HCT116 (cell line): ENCODE data around the gene PPP1R12B. TPM values are rescaled to one million over a fixed set of nuclear protein-coding genes. Genes with fewer than 3 reads are reported as not detected.
"Not testable (repeated sequence)": the region's sequence is repeated elsewhere in the genome, so short reads cannot be mapped to it uniquely, and the experiment has no call there.

Source experiments
- ATAC-seq: fragments of 200-7000 bp; cut with Tn5 transposase; 2 replicates; pipeline ENCODE4 v1.9.1; 2020; ENCODE audit warnings: mild to moderate bottlenecking, moderate library complexity
- BruUV-seq: library from RNA; stranded (reverse); fragments of 400-500 nt; replicated peaks from 2 replicates; lab custom pipeline; 2021; lab: Mats Ljungman, UMichigan
- CTCF ChIA-PET: fragments of 300-600 bp; sonication (Branson Sonifier 250); formaldehyde crosslinking; loops from one replicate; lab custom pipeline; 2021; ENCODE audit warnings: antibody characterized with exemption; lab: Charles Lee
- POLR2A ChIA-PET: fragments of 300-600, 350-600 bp; sonication (Branson Sonifier 250); formaldehyde crosslinking; loops from one replicate; lab custom pipeline; 2021; ENCODE audit warnings: antibody characterized with exemption; lab: Charles Lee
- RAD21 ChIA-PET, 2 experiments: fragments of 300-600 bp; sonication (Branson Sonifier 250); formaldehyde crosslinking; loops; one replicate each; lab custom pipeline; 2023; ENCODE audit warnings: low total read pairs in 2 of 2; ENCODE audit not compliant: uncharacterized antibody in 2 of 2, unreplicated experiment in 2 of 2, low non-redundant PET in 1 of 2; lab: Charles Lee
- DNase-seq: peaks from one replicate; pipeline ENCODE4 v3.0.0-alpha.2; 2010; ENCODE audit warnings: low read depth, low spot score
- H2AFZ ChIP-seq: fragments of 200-600 bp; shearing (Covaris generic), sonication (generic); 2 replicates; pipeline ENCODE4 v1.6.1; 2017; ENCODE audit warnings: low read depth, mixed run types, mixed read lengths, antibody characterized with exemption, low read length; ENCODE audit not compliant: poor library complexity, severe bottlenecking
- H3K27ac ChIP-seq: 2 replicates; pipeline ENCODE4 v1.5.1; 2012; ENCODE audit warnings: low read depth, low read length
- H3K27me3 ChIP-seq: fragments of 200-600 bp; sonication (generic); 2 replicates; pipeline ENCODE4 v1.6.1; 2016; ENCODE audit warnings: mixed run types, low read length, mixed read lengths; ENCODE audit not compliant: insufficient read depth
- H3K36me3 ChIP-seq, 2 experiments: fragments of 200-500 bp in 1 of 2; fragments of 200-600 bp in 1 of 2; sonication (Bioruptor generic) in 1 of 2; sonication (generic) in 1 of 2; 2 replicates each; pipeline versions ENCODE4 v1.5.1 to v1.6.1; 2014 to 2016; ENCODE audit warnings: low read length in 2 of 2, inconsistent platforms in 1 of 2, mixed read lengths in 1 of 2, mixed run types in 1 of 2; ENCODE audit not compliant: insufficient read depth in 2 of 2, control insufficient read depth in 1 of 2
- H3K4me1 ChIP-seq, 2 experiments: fragments of 200-600 bp in 1 of 2; sonication (generic) in 1 of 2; 2 replicates each; pipeline versions ENCODE4 v1.5.1 to v1.6.1; 2012 to 2017; ENCODE audit warnings: low read length in 2 of 2, inconsistent platforms in 1 of 2, mild to moderate bottlenecking in 1 of 2, mixed read lengths in 1 of 2, mixed run types in 1 of 2, moderate library complexity in 1 of 2; ENCODE audit not compliant: insufficient read depth in 2 of 2, control insufficient read depth in 1 of 2
- H3K4me2 ChIP-seq: fragments of 200-600 bp; sonication (generic); 2 replicates; pipeline ENCODE4 v1.6.1; 2017; ENCODE audit warnings: mixed run types, low read length, mixed read lengths
- H3K4me3 ChIP-seq, 2 experiments: fragments of 200-600 bp in 1 of 2; sonication (generic) in 1 of 2; replicated peaks in 1 of 2; 2 replicates each; pipeline ENCODE4 v1.5.1; 2011 to 2016; ENCODE audit warnings: low read length in 2 of 2, control low read depth in 1 of 2, low read depth in 1 of 2, mild to moderate bottlenecking in 1 of 2, mixed read lengths in 1 of 2, mixed run types in 1 of 2
- H3K79me2 ChIP-seq: fragments of 200-600 bp; sonication (generic); 2 replicates; pipeline ENCODE4 v1.6.1; 2017; ENCODE audit warnings: mild to moderate bottlenecking, mixed run types, low read length, moderate library complexity, mixed read lengths; ENCODE audit not compliant: insufficient read depth
- H3K9ac ChIP-seq: fragments of 200-600 bp; sonication (generic); 2 replicates; pipeline ENCODE4 v1.6.1; 2016; ENCODE audit warnings: low read length, mixed read lengths
- H3K9me2 ChIP-seq: fragments of 200-600 bp; sonication (generic), shearing (Covaris generic); 2 replicates; pipeline ENCODE4 v1.6.1; 2017; ENCODE audit warnings: mixed run types, mild to moderate bottlenecking, moderate library complexity; ENCODE audit not compliant: insufficient read depth
- H3K9me3 ChIP-seq, 2 experiments: fragments of 200-500 bp in 1 of 2; fragments of 200-600 bp in 1 of 2; sonication (Bioruptor generic) in 1 of 2; sonication (generic) in 1 of 2; 2 replicates each; pipeline ENCODE4 v1.6.1; 2014 to 2017; ENCODE audit warnings: low read length in 2 of 2, mixed read lengths in 2 of 2, inconsistent platforms in 1 of 2, low read depth in 1 of 2, mild to moderate bottlenecking in 1 of 2, mixed run types in 1 of 2, moderate library complexity in 1 of 2; ENCODE audit not compliant: control insufficient read depth in 1 of 2, insufficient read depth in 1 of 2
- H4K20me1 ChIP-seq: fragments of 200-600 bp; sonication (generic), shearing (Covaris generic); 2 replicates; pipeline ENCODE4 v1.6.1; 2017; ENCODE audit warnings: mixed run types, mild to moderate bottlenecking, moderate library complexity; ENCODE audit not compliant: insufficient read depth
- CTCF ChIP-seq, 3 experiments: fragments of 200-600 bp in 1 of 3; sonication (generic) in 1 of 3; IDR thresholded peaks in 2 of 3; conservative IDR thresholded peaks in 1 of 3; 2 replicates each; pipeline ENCODE4 v1.5.1; 2012 to 2017; ENCODE audit warnings: low read depth in 2 of 3, low read length in 2 of 3, antibody characterized with exemption in 1 of 3, borderline replicate concordance in 1 of 3, control low read depth in 1 of 3, mild to moderate bottlenecking in 1 of 3, mixed read lengths in 1 of 3, mixed run types in 1 of 3, moderate library complexity in 1 of 3; ENCODE audit not compliant: insufficient read depth in 1 of 3
- EZH2 ChIP-seq: fragments of 200-600 bp; sonication (generic); IDR thresholded peaks from 2 replicates; pipeline ENCODE4 v1.6.1; 2017; ENCODE audit warnings: antibody characterized with exemption, mixed run types
- EZH2phosphoT487 ChIP-seq: fragments of 200-600 bp; IDR thresholded peaks from 2 replicates; pipeline ENCODE4 v1.6.1; 2018; ENCODE audit warnings: antibody characterized with exemption, borderline replicate concordance
- FOSL1 ChIP-seq: IDR thresholded peaks from 2 replicates; pipeline ENCODE4 v1.6.1; 2012; ENCODE audit warnings: low read depth
- POLR2AphosphoS5 ChIP-seq: IDR thresholded peaks from 2 replicates; pipeline ENCODE4 v1.6.1; 2011; ENCODE audit warnings: mild to moderate bottlenecking, low read depth, low read length, moderate library complexity
- RAD21 ChIP-seq: IDR thresholded peaks from 2 replicates; pipeline ENCODE4 v1.6.1; 2012; ENCODE audit warnings: low read depth, mild to moderate bottlenecking
- SP1 ChIP-seq: IDR thresholded peaks from 2 replicates; pipeline ENCODE4 v1.6.1; 2012; ENCODE audit warnings: low read depth
- SRF ChIP-seq: IDR thresholded peaks from 2 replicates; pipeline ENCODE4 v1.6.1; 2012; ENCODE audit warnings: low read depth
- intact Hi-C: fragments of 100-400 bp; cut with micrococcal nuclease; formaldehyde crosslinking; loops from 2 replicates; pipeline ENCODE4 v1.10.0; 2022
- total RNA-seq: library from RNA; stranded (reverse); gene quantifications from one replicate; pipeline ENCODE4 v1.2.1, GENCODE V29; 2021; ENCODE audit not compliant: unreplicated experiment

PPP1R12B gene
- total RNA-seq, 1 experiment from 2014 or later = 14.3 TPM

GRCh38 chr1:202616355-202616915, 267.9 kb downstream of the PPP1R12B start:
- Histone ChIP-seq H3K27me3 (no peaks in the 10 kb centered on the region), H3K79me2 (no peaks in the 10 kb centered on the region), H3K4me2 (no peak overlapping the region), H3K27ac (no peak overlapping the region), H3K36me3 (no peaks in the 10 kb centered on the region), H3K9me3 (no peaks in the 10 kb centered on the region), H3K9me2 (no peaks in the 10 kb centered on the region), H3K9ac (no peak overlapping the region), H3K4me1 (peaks cover 7 to 10% of the 10 kb centered on the region in 2 experiments; a peak in 3 of 4 replicates)
- intact Hi-C loops = no loop called here
- no TSS peak for BruUV-seq
- POLR2A ChIA-PET = no interaction called here
- RAD21 ChIA-PET = no interaction called here
- no peak for DNase-seq
- CTCF ChIA-PET = no interaction called here
- TF ChIP-seq RAD21 (no peak), EZH2 (no peak), POLR2AphosphoS5 (no peak), CTCF (IDR thresholded peaks at IDR 0.05 in 2 of 3, conservative IDR thresholded peaks at IDR 0.05 in 1 of 3; ENCODE audit: borderline replicate concordance in 1 of 3, insufficient read depth in 1 of 3, low read depth in 2 of 3, low read length in 2 of 3) (no peak), FOSL1 (no peak), SP1 (no peak), SRF (no peak), EZH2phosphoT487 (no peak)
- TF ChIP-seq, all 23 proteins: peak for 0
- Histone ChIP-seq H4K20me1 (no peaks in the 10 kb centered on the region), H2AFZ (no peak overlapping the region), H3K4me3 (no peak overlapping the region)
- ATAC-seq = no peak

GRCh38 chr1:202619012-202619411, 270.5 kb downstream of the PPP1R12B start:
- ATAC-seq, H2AFZ ChIP-seq, DNase-seq, H3K9ac ChIP-seq, CTCF ChIA-PET, H3K27me3 ChIP-seq, H3K4me2 ChIP-seq, H3K9me3 ChIP-seq, H3K79me2 ChIP-seq, intact Hi-C loops, RAD21 ChIA-PET, POLR2A ChIA-PET, H3K36me3 ChIP-seq, H3K9me2 ChIP-seq, H3K4me3 ChIP-seq, BruUV-seq, H4K20me1 ChIP-seq, H3K27ac ChIP-seq: not testable (repeated sequence)
- peaks cover 7 to 20% of the 10 kb centered on the region in 2 experiments; a peak in 3 of 4 replicates for H3K4me1 ChIP-seq
